Activated T-helper 1 cell treated with Interleukin-2 at 50 U/mL for 16 hours (primary cell): ENCODE results near the gene ARMH3.
"Not testable (repeated sequence)": the region's sequence is repeated elsewhere in the genome, so short reads cannot be mapped to it uniquely, and the experiment has no call there.

Source experiments
- DNase-seq: peaks from one replicate; pipeline ENCODE4 v3.0.0-alpha.2; 2020; ENCODE audit warnings: low read depth

Gene ARMH3

DNA sequence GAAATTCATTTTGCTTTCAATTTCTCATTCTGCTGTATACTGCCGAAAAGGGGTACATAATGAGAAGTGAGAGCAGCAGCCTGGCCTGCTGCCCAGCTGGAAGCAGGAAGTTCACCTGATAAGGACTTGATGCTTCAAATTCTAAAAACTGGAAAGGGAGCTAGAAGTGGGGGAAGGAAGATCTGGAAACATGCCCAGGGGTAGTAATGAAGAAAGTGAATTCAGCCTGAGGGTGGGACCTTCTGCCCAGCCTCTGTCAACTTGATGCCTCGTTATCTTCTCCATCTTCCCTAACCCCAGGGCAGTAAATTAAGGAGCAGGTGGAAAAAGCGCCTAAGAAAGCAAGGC, 69.4 kb downstream of the ARMH3 start:
- DNase-seq: no peak

GRCh38 chr10:101980677-101981076, 75.3 kb downstream of the ARMH3 start:
- not testable (repeated sequence) for DNase-seq

DNA sequence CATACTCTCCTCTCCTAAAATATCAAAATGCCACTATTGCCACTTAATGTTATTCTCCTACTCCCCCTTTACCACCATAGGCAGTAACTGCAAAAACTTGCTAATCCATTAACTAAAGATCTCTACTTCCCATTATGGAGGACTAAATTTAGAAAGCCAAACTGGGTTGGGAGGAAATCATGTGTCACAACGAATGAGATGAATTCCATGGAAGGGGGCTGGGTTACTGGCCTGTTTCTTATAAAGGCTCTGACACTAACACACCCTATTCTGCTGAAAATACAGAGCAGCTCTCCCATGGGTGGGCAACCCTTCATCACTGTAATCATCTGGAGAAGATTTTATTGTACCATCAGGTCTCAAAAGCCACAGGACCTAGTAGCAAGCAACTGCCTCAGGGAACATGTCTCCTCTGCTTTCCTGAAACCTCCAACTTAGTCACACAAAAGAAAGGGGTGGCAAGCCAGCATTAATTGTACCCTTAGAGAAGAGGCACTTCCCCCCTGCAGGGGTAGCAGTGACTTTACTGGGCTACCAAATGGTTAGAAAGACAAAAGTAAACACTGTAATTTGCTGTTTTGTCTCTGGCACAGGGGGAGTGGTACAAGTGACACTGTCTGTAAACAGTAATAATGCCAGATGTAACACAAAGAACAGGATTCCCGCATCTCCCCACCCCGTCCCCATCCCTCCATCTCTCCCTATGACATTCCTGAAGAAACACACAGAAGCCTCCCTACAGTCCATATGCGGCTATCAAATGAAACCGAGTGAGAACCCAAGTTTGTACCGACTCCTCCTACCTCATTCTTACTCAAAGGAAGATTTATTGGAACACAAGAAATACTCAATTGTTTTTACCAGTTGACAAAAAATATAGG, 81.6 kb downstream of the ARMH3 start:
- DNase-seq: no peak

- DNase-seq: no peak
Measured at GRCh38 chr10:101972761-101973160, 83.2 kb downstream of the ARMH3 start.

DNA sequence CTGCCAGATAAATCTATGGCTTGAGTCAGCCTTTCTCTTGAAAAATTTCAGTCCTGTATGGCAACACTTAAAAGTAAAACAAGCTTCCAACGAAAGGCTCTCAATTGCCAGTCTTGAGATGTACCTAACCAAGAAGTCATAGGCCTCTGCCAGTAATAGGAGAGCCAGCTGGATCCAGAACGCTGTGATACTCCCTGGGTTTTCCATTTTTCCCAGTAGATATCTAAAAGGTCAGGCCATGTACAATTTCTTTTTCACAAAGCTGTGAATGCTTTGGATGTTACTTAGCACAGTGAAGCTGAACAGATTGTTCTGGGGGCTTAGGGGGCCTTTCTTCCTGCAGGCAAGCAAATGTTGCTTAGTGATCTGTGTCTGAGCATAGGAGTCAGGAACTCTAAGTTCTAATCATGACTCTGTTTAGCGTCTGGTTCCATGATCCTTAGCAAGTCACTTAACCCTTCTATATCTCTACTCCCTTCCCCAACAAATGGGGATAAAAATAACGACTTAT, 86.5 kb downstream of the ARMH3 start:
- no peak for DNase-seq

GRCh38 chr10:101968940-101969321, 87.0 kb downstream of the ARMH3 start:
- DNase-seq: no peak

GRCh38 chr10:101968286-101968939, 87.6 kb downstream of the ARMH3 start:
- DNase-seq: no peak

DNA sequence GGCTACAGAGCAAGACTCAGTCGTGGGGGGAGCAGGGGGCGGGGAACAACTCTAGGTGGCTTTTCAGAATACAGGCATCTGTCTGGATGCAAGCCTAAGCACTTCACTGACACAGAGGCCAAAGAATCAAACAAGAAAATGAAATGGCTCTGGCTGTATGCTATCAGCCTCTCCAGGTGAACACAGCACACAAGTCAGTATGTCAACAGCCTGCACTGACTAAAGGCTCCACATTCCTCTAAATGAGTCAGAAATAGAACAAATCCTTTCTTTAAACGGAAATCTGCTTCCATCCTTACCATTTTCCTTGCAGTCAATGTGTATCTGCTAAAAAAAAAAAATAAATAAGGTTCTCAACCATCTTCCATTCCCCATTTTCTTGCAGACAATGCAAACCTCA, 88.3 kb downstream of the ARMH3 start:
- no peak for DNase-seq

DNA sequence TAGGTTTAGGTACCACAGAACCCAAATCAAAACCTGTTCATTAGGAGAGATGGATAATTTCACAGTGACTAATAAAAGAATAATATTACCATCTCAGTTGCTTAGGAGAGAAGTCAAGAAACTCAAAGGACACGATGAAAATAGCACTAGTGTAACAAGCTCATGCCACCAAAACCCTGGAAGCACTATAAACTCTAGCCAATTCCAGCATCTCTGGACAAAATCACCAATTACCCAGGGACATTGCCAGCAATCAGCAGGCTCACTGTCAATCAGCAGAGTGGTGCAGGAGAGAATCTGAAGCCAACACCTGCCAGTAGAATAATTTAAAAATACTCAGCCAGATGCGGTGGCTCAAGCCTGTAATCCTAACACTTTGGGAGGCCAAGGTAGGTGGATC, 88.9 kb downstream of the ARMH3 start:
- no peak for DNase-seq

- no peak for DNase-seq
Measured at GRCh38 chr10:101965075-101965765, 90.8 kb downstream of the ARMH3 start.

GRCh38 chr10:101961591-101962498, 94.1 kb downstream of the ARMH3 start:
- no peak for DNase-seq

DNA sequence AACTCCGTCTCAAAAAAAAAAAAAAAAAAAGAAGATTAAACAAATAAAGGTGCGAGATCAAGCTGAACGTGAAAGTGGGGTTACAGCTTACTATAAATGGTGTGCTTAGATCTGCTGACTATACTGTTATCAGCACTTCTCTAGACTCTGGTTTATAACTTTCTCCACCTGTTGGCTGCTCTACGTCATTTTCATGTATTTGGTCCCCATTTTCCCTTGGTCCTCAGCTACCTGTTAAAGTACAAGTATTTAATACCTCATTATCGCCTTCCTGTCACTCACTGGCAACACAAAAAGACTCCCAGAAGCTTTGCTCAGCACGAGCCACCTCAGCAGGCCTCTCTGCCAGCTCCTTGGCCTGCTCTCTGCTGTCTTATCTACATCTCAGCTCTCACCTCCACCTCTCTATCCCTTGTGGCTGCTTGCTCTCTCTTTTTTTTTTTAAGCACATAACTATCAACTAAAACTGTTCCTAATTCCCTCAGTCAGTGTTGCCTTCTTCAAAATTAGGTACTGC, 95.0 kb downstream of the ARMH3 start:
- DNase-seq: no peak

- no peak for DNase-seq
Measured at GRCh38 chr10:101959346-101959916, 96.5 kb downstream of the ARMH3 start.

DNA sequence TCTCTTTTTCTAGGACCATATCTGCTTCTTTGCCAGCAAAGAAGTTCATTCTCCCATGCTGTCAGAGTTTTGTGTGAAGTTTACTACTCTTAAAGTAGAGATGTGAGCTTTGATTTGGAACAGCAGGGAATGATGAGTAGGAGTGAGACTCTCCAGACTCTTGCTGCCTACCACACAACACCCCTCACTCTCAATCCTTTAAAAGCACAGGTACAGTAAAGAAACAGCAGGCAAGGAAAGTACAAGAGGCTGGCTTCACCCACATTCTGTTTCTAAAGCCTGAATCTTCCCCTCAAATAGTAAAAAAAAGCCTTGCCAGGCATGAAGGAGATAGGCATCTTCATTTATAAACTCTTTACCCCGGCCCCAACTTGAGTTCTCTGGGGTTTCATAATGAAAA, 97.3 kb downstream of the ARMH3 start:
- no peak for DNase-seq

DNA sequence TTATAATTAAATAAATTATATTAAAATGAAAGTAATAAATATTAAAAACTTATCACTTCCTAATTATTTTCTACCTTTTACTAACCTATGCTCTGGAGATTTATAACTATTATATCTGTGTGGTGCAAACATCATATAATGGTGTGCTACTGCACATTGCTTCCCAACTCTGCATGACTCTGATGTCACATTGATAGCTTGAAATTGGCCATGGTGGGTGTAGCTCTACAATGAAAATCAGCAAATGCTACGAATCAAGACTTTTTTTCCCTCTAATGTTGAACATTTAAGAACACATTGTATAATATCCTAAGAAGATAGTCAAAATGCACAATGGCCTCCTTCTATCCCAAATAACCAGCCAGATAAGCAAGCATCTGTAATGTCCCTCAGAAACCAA, 99.1 kb downstream of the ARMH3 start:
- no peak for DNase-seq

DNA sequence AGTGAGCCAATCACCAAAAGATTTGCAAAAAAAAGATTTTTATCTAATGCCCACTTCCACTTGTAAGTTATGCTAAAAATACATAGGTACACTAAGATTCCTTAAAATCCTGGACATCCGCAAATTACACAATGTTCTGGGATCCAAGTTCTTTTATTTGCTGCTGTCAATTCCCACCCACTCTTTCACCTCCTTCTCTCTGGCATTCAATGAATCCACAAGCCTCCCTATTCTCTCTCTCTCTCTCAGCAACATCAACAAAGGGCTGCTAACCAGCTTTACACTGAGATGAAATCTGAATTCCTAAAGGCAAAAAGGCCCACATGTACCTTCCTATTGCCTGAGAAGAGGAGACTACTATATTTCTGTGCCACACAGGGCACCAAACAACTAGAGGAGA, 99.9 kb downstream of the ARMH3 start:
- no peak for DNase-seq

GRCh38 chr10:101952191-101952590, 103.8 kb downstream of the ARMH3 start:
- DNase-seq: no peak

DNA sequence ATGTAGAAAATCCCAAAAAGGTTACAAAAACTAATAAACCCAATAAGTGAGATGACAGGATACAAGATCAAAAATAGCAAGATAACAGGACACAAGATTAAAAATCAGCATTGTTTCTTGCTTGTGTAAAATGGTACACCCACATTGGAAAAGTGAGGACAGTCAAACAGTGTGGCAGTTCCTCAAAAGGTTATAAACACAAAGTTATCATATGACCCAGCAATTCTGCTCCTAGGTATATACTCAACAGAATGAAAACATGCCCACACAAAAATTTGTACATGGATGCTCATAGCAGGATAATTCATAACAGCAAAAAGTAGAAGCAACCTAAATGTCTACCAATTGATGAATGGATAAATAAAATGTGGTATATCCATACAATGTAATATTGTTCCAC, 105.8 kb downstream of the ARMH3 start:
- no peak for DNase-seq

- no peak for DNase-seq
Measured at GRCh38 chr10:101941871-101942270, 114.1 kb downstream of the ARMH3 start.

DNA sequence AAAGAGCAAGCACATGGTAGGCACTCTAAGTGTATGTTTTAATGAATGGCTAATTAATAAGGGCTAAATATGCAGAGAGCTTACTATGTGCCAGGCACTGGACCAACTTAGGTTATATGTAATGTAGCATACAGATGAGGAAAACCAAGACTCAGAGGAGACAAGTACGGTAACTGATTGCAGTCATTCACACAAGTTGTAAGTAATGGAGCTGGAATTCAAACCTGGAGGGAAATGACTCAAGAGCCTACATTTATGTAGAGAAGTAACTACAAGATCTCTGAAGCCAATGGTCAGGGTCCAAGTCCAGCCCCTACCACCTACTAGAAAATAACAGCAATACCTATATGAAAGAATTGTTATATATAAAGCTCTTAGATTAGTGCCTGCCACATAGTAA, 115.1 kb downstream of the ARMH3 start:
- DNase-seq: no peak

DNA sequence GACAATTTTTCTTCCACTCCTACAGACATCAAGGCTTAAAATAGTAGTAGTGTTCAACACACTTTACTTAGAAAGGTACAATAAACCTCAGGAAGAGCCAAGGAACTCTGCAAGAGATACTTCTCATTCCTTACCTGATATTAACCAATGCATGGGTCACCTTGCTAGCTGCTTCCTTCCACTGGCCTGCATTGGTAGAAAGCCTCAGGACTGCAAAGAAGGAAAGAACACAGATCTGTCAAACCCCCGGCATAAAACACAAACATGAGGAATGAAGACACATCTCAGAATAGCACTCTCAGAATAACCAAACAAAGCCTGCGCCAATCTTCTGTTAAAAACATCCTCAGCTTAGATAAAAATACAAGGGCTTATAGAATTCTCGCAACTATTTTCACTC, 116.2 kb downstream of the ARMH3 start:
- no peak for DNase-seq
